ENCODE results near the gene PDIA6. TPM values are rescaled to one million over a fixed set of nuclear protein-coding genes. Genes with fewer than 3 reads are reported as not detected.

PDIA6 gene
- total RNA-seq, 4 donors from 2014 or later = 58.2 to 109 (median 99.3) TPM

- TF ChIP-seq CTCF (IDR thresholded peaks at IDR 0.05; ENCODE audit: low read depth) = no peak
Measured at GRCh38 chr2:10788855-10789254, 23.7 kb downstream of the PDIA6 start.

GRCh38 chr2:10787176-10787968, 25.2 kb downstream of the PDIA6 start:
- TF ChIP-seq CTCF (IDR thresholded peaks at IDR 0.05; ENCODE audit: low read depth) = no peak

GRCh38 chr2:10786240-10786982, 26.2 kb downstream of the PDIA6 start:
- no peak for TF ChIP-seq CTCF (IDR thresholded peaks at IDR 0.05; ENCODE audit: low read depth)

- TF ChIP-seq CTCF (IDR thresholded peaks at IDR 0.05; ENCODE audit: low read depth) = no peak
Measured at GRCh38 chr2:10785260-10785659, 27.3 kb downstream of the PDIA6 start.

GRCh38 chr2:10784719-10785118, 27.9 kb downstream of the PDIA6 start:
- TF ChIP-seq CTCF (IDR thresholded peaks at IDR 0.05; ENCODE audit: low read depth) = no peak

GRCh38 chr2:10783421-10783820, 29.2 kb downstream of the PDIA6 start:
- no peak for TF ChIP-seq CTCF (IDR thresholded peaks at IDR 0.05; ENCODE audit: low read depth)

- no peak for TF ChIP-seq CTCF (IDR thresholded peaks at IDR 0.05; ENCODE audit: low read depth)
Measured at GRCh38 chr2:10781746-10782145, 30.8 kb downstream of the PDIA6 start.
